SK-N-SH (cell line): ENCODE results near the gene WFDC11. TPM values are rescaled to one million over a fixed set of nuclear protein-coding genes. Genes with fewer than 3 reads are reported as not detected.

Experiments
- CTCF ChIA-PET: fragments of 300-600, 350-600 bp; formaldehyde crosslinking; extraction: SDS; loops from one replicate; lab custom pipeline; 2021; lab: Yijun Ruan, JAX
- POLR2A ChIA-PET: fragments of 350-600 bp; sonication (Branson Sonifier 250); formaldehyde crosslinking; extraction: SDS; loops from one replicate; lab custom pipeline; 2020; ENCODE audit warnings: antibody characterized with exemption, inconsistent platforms; lab: Yijun Ruan, JAX
- DNase-seq: peaks from one replicate; pipeline ENCODE4 v3.0.0; 2012
- H2AFZ ChIP-seq: fragments of 200-600 bp; sonication (generic); 2 replicates; pipeline ENCODE4 v1.8.1; 2016; ENCODE audit warnings: antibody characterized with exemption, mild to moderate bottlenecking, low read depth
- H3F3A ChIP-seq: fragments of 200-600 bp; sonication (generic); replicated peaks from 2 replicates; pipeline ENCODE3; 2016; ENCODE audit warnings: antibody characterized with exemption, mild to moderate bottlenecking; ENCODE audit not compliant: insufficient read depth
- H3K27ac ChIP-seq, 2 experiments: fragments of 200-500 bp in 1 of 2; fragments of 200-600 bp in 1 of 2; sonication (Bioruptor generic) in 1 of 2; sonication (generic), shearing (Covaris generic) in 1 of 2; 2 replicates each; pipeline versions ENCODE4 v1.5.1 to v1.6.1; 2014 to 2016; ENCODE audit warnings: low read depth in 2 of 2, inconsistent platforms in 1 of 2, low read length in 1 of 2, mild to moderate bottlenecking in 1 of 2, mixed read lengths in 1 of 2
- H3K27me3 ChIP-seq: fragments of 200-600 bp; sonication (generic), shearing (Covaris generic); 2 replicates; pipeline ENCODE4 v1.6.1; 2016; ENCODE audit warnings: mixed run types; ENCODE audit not compliant: insufficient read depth
- H3K36me3 ChIP-seq, 2 experiments: fragments of 200-500 bp in 1 of 2; fragments of 200-600 bp in 1 of 2; sonication (Bioruptor generic) in 1 of 2; sonication (generic) in 1 of 2; replicated peaks in 1 of 2; 2 replicates each; pipeline versions ENCODE3 to v1.5.1; 2014 to 2016; ENCODE audit warnings: low read length in 1 of 2, mild to moderate bottlenecking in 1 of 2; ENCODE audit not compliant: insufficient read depth in 2 of 2, control insufficient read depth in 1 of 2
- H3K4me1 ChIP-seq, 2 experiments: fragments of 200-500 bp in 1 of 2; fragments of 200-600 bp in 1 of 2; sonication (Bioruptor generic) in 1 of 2; sonication (generic), shearing (Covaris generic) in 1 of 2; 2 replicates each; pipeline versions ENCODE4 v1.5.1 to v1.6.1; 2014 to 2016; ENCODE audit warnings: low read depth in 1 of 2, low read length in 1 of 2, mixed run types in 1 of 2; ENCODE audit not compliant: insufficient read depth in 2 of 2, control insufficient read depth in 1 of 2
- H3K4me2 ChIP-seq: fragments of 200-600 bp; sonication (generic), shearing (Covaris generic); 2 replicates; pipeline ENCODE4 v1.6.1; 2017; ENCODE audit warnings: mixed run types
- H3K4me3 ChIP-seq, 2 experiments: fragments of 200-500 bp in 1 of 2; fragments of 200-600 bp in 1 of 2; sonication (Bioruptor generic) in 1 of 2; sonication (generic), shearing (Covaris generic) in 1 of 2; 2 replicates each; pipeline versions ENCODE4 v1.5.1 to v1.8.1; 2014 to 2016; ENCODE audit warnings: low read depth in 2 of 2, inconsistent platforms in 1 of 2, low read length in 1 of 2, mild to moderate bottlenecking in 1 of 2, mixed read lengths in 1 of 2, moderate library complexity in 1 of 2
- H3K79me2 ChIP-seq: fragments of 200-600 bp; sonication (generic); 2 replicates; pipeline ENCODE4 v1.8.1; 2017; ENCODE audit warnings: mild to moderate bottlenecking; ENCODE audit not compliant: insufficient read depth
- H3K9ac ChIP-seq: fragments of 200-600 bp; sonication (generic); 2 replicates; pipeline ENCODE4 v1.6.1; 2017; ENCODE audit warnings: mixed run types
- H3K9me2 ChIP-seq: fragments of 200-600 bp; sonication (generic); 2 replicates; pipeline ENCODE4 v1.6.1; 2017; ENCODE audit warnings: mixed run types
- H3K9me3 ChIP-seq: fragments of 200-600 bp; sonication (generic); 2 replicates; pipeline ENCODE4 v1.6.1; 2017; ENCODE audit warnings: mixed run types, mild to moderate bottlenecking, moderate library complexity
- H4K20me1 ChIP-seq: fragments of 200-600 bp; sonication (generic); 2 replicates; pipeline ENCODE4 v1.6.1; 2017; ENCODE audit warnings: mild to moderate bottlenecking, mixed run types; ENCODE audit not compliant: insufficient read depth
- CHD2 ChIP-seq: fragments of 150-350 bp; IDR thresholded peaks from 2 replicates; pipeline ENCODE4 v1.6.1; 2018; ENCODE audit warnings: low read length; ENCODE audit not compliant: partially characterized antibody
- EZH2phosphoT487 ChIP-seq: fragments of 200-600 bp; sonication (generic); IDR thresholded peaks from 2 replicates; pipeline ENCODE4 v1.6.1; 2017; ENCODE audit warnings: low read depth, mixed run types, mild to moderate bottlenecking, antibody characterized with exemption, moderate library complexity, borderline replicate concordance
- FOXJ3 ChIP-seq: sonication (generic); formaldehyde crosslinking; IDR thresholded peaks from 2 replicates; pipeline ENCODE4 v1.5.1; 2020; ENCODE audit warnings: mild to moderate bottlenecking, missing genetic modification reagents
- FOXM1 ChIP-seq: IDR thresholded peaks from 2 replicates; pipeline ENCODE4 v1.4.0; 2012; ENCODE audit warnings: low read depth, mild to moderate bottlenecking
- MAX ChIP-seq: IDR thresholded peaks from 2 replicates; pipeline ENCODE4 v1.4.0; 2012; ENCODE audit warnings: low read depth
- NFIC ChIP-seq: IDR thresholded peaks from 2 replicates; pipeline ENCODE4 v1.4.0; 2012; ENCODE audit warnings: borderline replicate concordance
- NRF1 ChIP-seq: IDR thresholded peaks from 2 replicates; pipeline ENCODE4 v1.6.1; 2012; ENCODE audit warnings: low read depth, mild to moderate bottlenecking, low read length
- RCOR1 ChIP-seq: fragments of 150-350 bp; IDR thresholded peaks from 2 replicates; pipeline ENCODE4 v1.6.1; 2017; ENCODE audit warnings: antibody characterized with exemption, low read length
- RFX5 ChIP-seq: IDR thresholded peaks from 2 replicates; pipeline ENCODE4 v1.6.1; 2012; ENCODE audit warnings: mild to moderate bottlenecking, improper control_type of control experiment, low read length
- RXRA ChIP-seq: IDR thresholded peaks from 2 replicates; pipeline ENCODE4 v1.4.0; 2012; ENCODE audit warnings: low read depth, mild to moderate bottlenecking, borderline replicate concordance
- SIN3A ChIP-seq: IDR thresholded peaks from 2 replicates; pipeline ENCODE4 v1.6.1; 2012; ENCODE audit warnings: low read depth, mild to moderate bottlenecking, low read length, moderate library complexity, borderline replicate concordance
- SMC3 ChIP-seq: IDR thresholded peaks from 2 replicates; pipeline ENCODE4 v1.6.1; 2012; ENCODE audit warnings: low read depth, low read length, improper control_type of control experiment
- USF2 ChIP-seq: fragments of 150-350 bp; IDR thresholded peaks from 2 replicates; pipeline ENCODE4 v1.6.1; 2017; ENCODE audit warnings: antibody characterized with exemption, low read length, low read depth, borderline replicate concordance
- YY1 ChIP-seq: IDR thresholded peaks from 2 replicates; pipeline ENCODE4 v1.4.0; 2012; ENCODE audit warnings: low read depth, mild to moderate bottlenecking
- WGBS: methylation state at CpG from one replicate; pipeline ENCODE4 v1.1.6; 2017; ENCODE audit warnings: low lambda C conversion rate; 5-methylcytosine and 5-hydroxymethylcytosine counted together
- polyA plus RNA-seq, 3 experiments: library from polyadenylated mRNA; depleted of rRNA; stranded (reverse); fragments of >200 nt; gene quantifications; 2 replicates each; pipeline ENCODE4 v1.2.3, GENCODE V29; 2012
- TF ChIP-seq, protein P1 (sequence below): IDR thresholded peaks from 2 replicates; pipeline ENCODE4 v1.6.1; 2012; ENCODE audit warnings: mild to moderate bottlenecking, low read depth, low read length, moderate library complexity
- TF ChIP-seq, protein P2 (sequence below): fragments of 200-600 bp; sonication (generic); IDR thresholded peaks from 2 replicates; pipeline ENCODE4 v1.6.1; 2017; ENCODE audit warnings: antibody characterized with exemption, mild to moderate bottlenecking, moderate library complexity

Gene WFDC11
- polyA plus RNA-seq, 1 of the 3 experiments (the other 2 are of a cell fraction) = not detected

DNA sequence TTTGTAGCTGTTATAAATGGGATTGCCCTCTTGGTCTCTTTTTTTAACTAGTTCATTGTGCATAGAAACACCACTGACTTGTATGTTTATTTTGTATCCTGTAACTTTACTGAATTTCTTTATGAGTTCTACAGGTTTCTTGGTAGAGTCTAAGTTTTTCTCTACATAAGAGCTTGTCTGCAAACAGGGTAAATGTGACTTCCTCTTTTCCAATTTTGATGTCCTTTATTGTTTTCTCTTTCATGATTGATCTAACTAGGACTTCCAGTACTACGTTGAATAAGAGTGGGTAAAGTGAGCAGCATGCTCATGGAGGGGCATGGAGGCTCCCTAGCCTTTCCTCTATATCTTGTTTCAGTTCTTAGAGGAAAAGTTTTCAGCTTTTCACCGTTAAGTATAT lies 43.5 kb downstream of the WFDC11 start:
- no peak overlapping the region for H3K4me3 ChIP-seq
- no peaks in the 10 kb centered on the region; a peak in 1 of 4 replicates for H3K4me1 ChIP-seq
- TF ChIP-seq FOXM1 (no peak), EZH2phosphoT487 (no peak), USF2 (no peak), MAX (no peak), RFX5 (no peak), CHD2 (no peak), FOXJ3 (CRISPR knock-in tag) (no peak), NFIC (no peak), RXRA (no peak), RCOR1 (no peak), YY1 (no peak), SIN3A (no peak), NRF1 (no peak), SMC3 (no peak)
- TF ChIP-seq, protein P1, sequence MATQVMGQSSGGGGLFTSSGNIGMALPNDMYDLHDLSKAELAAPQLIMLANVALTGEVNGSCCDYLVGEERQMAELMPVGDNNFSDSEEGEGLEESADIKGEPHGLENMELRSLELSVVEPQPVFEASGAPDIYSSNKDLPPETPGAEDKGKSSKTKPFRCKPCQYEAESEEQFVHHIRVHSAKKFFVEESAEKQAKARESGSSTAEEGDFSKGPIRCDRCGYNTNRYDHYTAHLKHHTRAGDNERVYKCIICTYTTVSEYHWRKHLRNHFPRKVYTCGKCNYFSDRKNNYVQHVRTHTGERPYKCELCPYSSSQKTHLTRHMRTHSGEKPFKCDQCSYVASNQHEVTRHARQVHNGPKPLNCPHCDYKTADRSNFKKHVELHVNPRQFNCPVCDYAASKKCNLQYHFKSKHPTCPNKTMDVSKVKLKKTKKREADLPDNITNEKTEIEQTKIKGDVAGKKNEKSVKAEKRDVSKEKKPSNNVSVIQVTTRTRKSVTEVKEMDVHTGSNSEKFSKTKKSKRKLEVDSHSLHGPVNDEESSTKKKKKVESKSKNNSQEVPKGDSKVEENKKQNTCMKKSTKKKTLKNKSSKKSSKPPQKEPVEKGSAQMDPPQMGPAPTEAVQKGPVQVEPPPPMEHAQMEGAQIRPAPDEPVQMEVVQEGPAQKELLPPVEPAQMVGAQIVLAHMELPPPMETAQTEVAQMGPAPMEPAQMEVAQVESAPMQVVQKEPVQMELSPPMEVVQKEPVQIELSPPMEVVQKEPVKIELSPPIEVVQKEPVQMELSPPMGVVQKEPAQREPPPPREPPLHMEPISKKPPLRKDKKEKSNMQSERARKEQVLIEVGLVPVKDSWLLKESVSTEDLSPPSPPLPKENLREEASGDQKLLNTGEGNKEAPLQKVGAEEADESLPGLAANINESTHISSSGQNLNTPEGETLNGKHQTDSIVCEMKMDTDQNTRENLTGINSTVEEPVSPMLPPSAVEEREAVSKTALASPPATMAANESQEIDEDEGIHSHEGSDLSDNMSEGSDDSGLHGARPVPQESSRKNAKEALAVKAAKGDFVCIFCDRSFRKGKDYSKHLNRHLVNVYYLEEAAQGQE = no peak
- TF ChIP-seq, protein P2, sequence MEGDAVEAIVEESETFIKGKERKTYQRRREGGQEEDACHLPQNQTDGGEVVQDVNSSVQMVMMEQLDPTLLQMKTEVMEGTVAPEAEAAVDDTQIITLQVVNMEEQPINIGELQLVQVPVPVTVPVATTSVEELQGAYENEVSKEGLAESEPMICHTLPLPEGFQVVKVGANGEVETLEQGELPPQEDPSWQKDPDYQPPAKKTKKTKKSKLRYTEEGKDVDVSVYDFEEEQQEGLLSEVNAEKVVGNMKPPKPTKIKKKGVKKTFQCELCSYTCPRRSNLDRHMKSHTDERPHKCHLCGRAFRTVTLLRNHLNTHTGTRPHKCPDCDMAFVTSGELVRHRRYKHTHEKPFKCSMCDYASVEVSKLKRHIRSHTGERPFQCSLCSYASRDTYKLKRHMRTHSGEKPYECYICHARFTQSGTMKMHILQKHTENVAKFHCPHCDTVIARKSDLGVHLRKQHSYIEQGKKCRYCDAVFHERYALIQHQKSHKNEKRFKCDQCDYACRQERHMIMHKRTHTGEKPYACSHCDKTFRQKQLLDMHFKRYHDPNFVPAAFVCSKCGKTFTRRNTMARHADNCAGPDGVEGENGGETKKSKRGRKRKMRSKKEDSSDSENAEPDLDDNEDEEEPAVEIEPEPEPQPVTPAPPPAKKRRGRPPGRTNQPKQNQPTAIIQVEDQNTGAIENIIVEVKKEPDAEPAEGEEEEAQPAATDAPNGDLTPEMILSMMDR = no peak
- DNase-seq = no peak
- 3% methylated on average over 2 of the region's 2 CpGs for WGBS
- no peaks in the 10 kb centered on the region for H3F3A ChIP-seq
- no peak overlapping the region for H3K4me2 ChIP-seq
- no peaks in the 10 kb centered on the region for H4K20me1 ChIP-seq
- no peaks in the 10 kb centered on the region for H3K27me3 ChIP-seq
- H3K36me3 ChIP-seq = no peaks in the 10 kb centered on the region
- H3K9me2 ChIP-seq = no peaks in the 10 kb centered on the region
- no peaks in the 10 kb centered on the region for H3K9me3 ChIP-seq
- POLR2A ChIA-PET = no interaction called here
- no peak overlapping the region for H2AFZ ChIP-seq
- H3K9ac ChIP-seq = no peak overlapping the region
- H3K27ac ChIP-seq = no peak overlapping the region
- CTCF ChIA-PET = interaction anchor here (0.7 to 4.2 kb wide), 2 partner anchors 144 to 145 kb away, joined by 3 to 21 read pairs; no protein-coding TSS in a partner anchor
- no peaks in the 10 kb centered on the region for H3K79me2 ChIP-seq
